Endodermal cell (in vitro differentiated cells): ENCODE measurements around the gene SFXN5. TPM values are rescaled to one million over a fixed set of nuclear protein-coding genes. Genes with fewer than 3 reads are reported as not detected.

Experiments
- DNase-seq: peaks from one replicate; pipeline ENCODE4 v3.0.0-alpha.2; 2017
- H3K27ac ChIP-seq: 2 replicates; pipeline ENCODE4 v1.5.1; 2013; ENCODE audit warnings: mild to moderate bottlenecking, low read depth, low read length, moderate library complexity
- H3K27me3 ChIP-seq: 2 replicates; pipeline ENCODE4 v1.6.1; 2013; ENCODE audit warnings: mild to moderate bottlenecking, low read length, moderate library complexity; ENCODE audit not compliant: insufficient read depth, control insufficient read depth, poor library complexity, severe bottlenecking
- H3K36me3 ChIP-seq: 2 replicates; pipeline ENCODE4 v1.7.0; 2013; ENCODE audit warnings: mild to moderate bottlenecking, low read length, moderate library complexity; ENCODE audit not compliant: control insufficient read depth, insufficient read depth
- H3K4me1 ChIP-seq: one replicate; pipeline ENCODE4 v1.7.0; 2013; ENCODE audit warnings: low read length; ENCODE audit not compliant: control insufficient read depth, insufficient read depth
- H3K4me3 ChIP-seq: 2 replicates; pipeline ENCODE4 v1.5.1; 2013; ENCODE audit warnings: mild to moderate bottlenecking, low read length, moderate library complexity
- H3K9ac ChIP-seq: 2 replicates; pipeline ENCODE4 v1.6.1; 2013; ENCODE audit warnings: mild to moderate bottlenecking, low read length, moderate library complexity; ENCODE audit not compliant: poor library complexity, severe bottlenecking; ENCODE audit errors: extremely low read depth
- H3K9me3 ChIP-seq: 2 replicates; pipeline ENCODE4 v1.6.1; 2013; ENCODE audit warnings: mild to moderate bottlenecking, low read length, moderate library complexity; ENCODE audit not compliant: control insufficient read depth
- H3K27ac Mint-ChIP-seq: 2 replicates; pipeline ENCODE4 v1.8.0; 2020; ENCODE audit warnings: mixed read lengths
- H3K27me3 Mint-ChIP-seq: 2 replicates; pipeline ENCODE4 v1.8.0; 2021; ENCODE audit warnings: mild to moderate bottlenecking, mixed read lengths; ENCODE audit not compliant: insufficient read depth
- H3K36me3 Mint-ChIP-seq: 2 replicates; pipeline ENCODE4 v1.8.0; 2020; ENCODE audit warnings: low read depth, mixed read lengths
- H3K4me1 Mint-ChIP-seq: 2 replicates; pipeline ENCODE4 v1.8.0; 2020; ENCODE audit warnings: mixed read lengths
- H3K4me3 Mint-ChIP-seq: 2 replicates; pipeline ENCODE4 v1.8.0; 2020; ENCODE audit warnings: mild to moderate bottlenecking, moderate library complexity, mixed read lengths
- H3K9me3 Mint-ChIP-seq: 2 replicates; pipeline ENCODE4 v1.8.0; 2020; ENCODE audit warnings: mild to moderate bottlenecking, mixed read lengths
- WGBS, 2 experiments: methylation state at CpG; one replicate each; pipeline versions ENCODE4 v1.1.5 to v1.1.7; 2013; ENCODE audit warnings: missing lambda C conversion rate in 2 of 2, mixed read lengths in 1 of 2; ENCODE audit not compliant: insufficient coverage in 1 of 2, insufficient read length in 1 of 2; 5-methylcytosine and 5-hydroxymethylcytosine counted together
- total RNA-seq, 2 donors: library from RNA; stranded (reverse); fragmentation: NEBNext Ultra II Directional in 1 of 2; extraction: Animal tissue kit (Norgen Biotek cat#: 25700) in 1 of 2; gene quantifications; 2 replicates in 1 of 2; 3 replicates in 1 of 2; pipeline ENCODE4 v1.2.1, GENCODE V29; 2021
- TF ChIP-seq, protein P1 (sequence below): fragments of 200-600 bp; sonication (generic); conservative IDR thresholded peaks from 2 replicates; pipeline ENCODE4 v1.5.0; 2021; ENCODE audit warnings: antibody characterized with exemption, mild to moderate bottlenecking

SFXN5 gene
- total RNA-seq, 2 donors from 2014 or later: 30.7 to 32.8 TPM

DNA sequence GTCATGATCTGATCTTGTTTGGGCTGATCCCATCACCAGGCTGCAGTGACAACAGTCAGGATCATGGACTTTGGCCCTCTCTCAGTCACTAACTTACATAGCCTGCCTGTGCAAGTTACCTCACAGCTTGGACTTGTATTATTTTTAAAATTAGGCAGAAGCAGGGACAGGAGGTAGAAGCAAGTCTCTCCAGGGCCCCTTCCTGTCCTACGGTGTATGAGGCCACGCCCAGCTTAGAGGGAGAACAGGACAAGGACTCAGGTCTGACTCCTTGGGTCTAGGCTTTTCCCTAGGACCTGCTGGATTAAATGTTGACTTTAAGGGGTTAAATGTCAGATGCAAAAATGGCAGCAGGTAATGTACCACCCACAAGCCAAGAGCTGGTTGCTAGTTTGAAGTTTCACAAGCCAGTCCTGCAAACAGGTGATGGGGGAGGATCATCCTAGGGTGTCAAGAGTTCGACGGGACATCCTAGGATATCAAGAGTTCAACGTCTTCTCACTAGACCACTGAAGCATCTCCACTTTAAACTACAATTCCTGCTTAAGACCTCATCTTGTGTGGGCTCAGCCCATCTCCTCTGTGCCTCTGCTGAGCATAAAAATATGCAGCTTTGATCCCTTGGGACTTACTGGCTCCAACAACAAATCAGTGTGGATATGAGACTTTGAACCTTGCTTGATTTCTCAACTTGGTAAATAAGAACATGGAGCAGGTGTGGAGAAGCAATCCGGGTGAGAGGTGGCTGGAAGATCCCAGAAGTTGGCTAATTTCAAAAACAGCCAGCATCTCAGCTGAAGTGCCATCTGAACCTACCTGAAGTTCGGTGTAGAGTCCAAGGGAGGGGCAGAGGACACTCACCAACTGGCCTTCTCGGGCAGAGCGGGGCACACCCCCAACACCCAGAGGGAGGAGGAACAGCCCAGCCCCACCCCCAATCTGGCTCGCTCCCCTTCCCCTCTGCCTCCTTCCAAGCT, 39.5 kb downstream of the SFXN5 start:
- DNase-seq: no peak
- no peak overlapping the region for H3K4me3 Mint-ChIP-seq
- no peaks in the 10 kb centered on the region for H3K27me3 Mint-ChIP-seq
- H3K4me1 ChIP-seq: no peaks in the 10 kb centered on the region
- peaks cover 3% of the 10 kb centered on the region for H3K4me1 Mint-ChIP-seq
- 90 to 97% methylated on average over 5 to 10 of the region's 10 CpGs for WGBS, 2 experiments
- no peak overlapping the region for H3K27ac ChIP-seq
- H3K36me3 Mint-ChIP-seq: peaks cover 9% of the 10 kb centered on the region
- no peak overlapping the region for H3K27ac Mint-ChIP-seq
- no peak overlapping the region for H3K4me3 ChIP-seq
- H3K9me3 Mint-ChIP-seq: no peaks in the 10 kb centered on the region
- TF ChIP-seq, protein P1, sequence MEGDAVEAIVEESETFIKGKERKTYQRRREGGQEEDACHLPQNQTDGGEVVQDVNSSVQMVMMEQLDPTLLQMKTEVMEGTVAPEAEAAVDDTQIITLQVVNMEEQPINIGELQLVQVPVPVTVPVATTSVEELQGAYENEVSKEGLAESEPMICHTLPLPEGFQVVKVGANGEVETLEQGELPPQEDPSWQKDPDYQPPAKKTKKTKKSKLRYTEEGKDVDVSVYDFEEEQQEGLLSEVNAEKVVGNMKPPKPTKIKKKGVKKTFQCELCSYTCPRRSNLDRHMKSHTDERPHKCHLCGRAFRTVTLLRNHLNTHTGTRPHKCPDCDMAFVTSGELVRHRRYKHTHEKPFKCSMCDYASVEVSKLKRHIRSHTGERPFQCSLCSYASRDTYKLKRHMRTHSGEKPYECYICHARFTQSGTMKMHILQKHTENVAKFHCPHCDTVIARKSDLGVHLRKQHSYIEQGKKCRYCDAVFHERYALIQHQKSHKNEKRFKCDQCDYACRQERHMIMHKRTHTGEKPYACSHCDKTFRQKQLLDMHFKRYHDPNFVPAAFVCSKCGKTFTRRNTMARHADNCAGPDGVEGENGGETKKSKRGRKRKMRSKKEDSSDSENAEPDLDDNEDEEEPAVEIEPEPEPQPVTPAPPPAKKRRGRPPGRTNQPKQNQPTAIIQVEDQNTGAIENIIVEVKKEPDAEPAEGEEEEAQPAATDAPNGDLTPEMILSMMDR: no peak
- no peaks in the 10 kb centered on the region for H3K27me3 ChIP-seq
- peaks cover 8% of the 10 kb centered on the region for H3K36me3 ChIP-seq
- H3K9ac ChIP-seq: no peak overlapping the region
- H3K9me3 ChIP-seq: no peaks in the 10 kb centered on the region

DNA sequence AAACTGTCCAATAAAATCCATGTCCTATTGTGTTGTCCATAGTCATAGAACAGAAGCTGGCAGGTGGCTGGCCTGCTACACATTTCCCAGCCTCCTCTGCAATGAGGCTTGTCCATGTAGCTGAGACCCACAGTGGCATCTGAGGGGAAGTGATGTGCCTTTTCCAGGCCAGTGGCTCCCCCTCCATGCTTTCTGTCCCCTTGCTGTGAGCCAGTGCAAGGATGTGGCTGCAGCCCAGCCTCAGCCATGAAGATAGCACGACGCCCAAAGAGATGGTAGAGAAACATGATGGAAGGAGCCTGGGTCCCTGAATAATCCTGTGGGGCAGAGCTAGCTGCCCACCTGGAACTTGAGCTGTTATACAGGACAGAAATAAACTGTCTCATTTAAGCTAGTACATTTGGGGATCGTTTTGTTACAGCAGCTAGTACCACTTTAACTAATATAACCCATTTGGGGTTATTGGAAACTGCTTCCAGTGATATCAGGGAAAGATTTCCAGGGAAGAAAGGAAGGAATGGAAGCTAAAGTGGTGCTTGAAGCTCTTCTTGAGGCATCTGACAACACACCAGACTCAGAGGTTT, 40.3 kb downstream of the SFXN5 start:
- no peak overlapping the region for H3K27ac ChIP-seq
- no peak for DNase-seq
- Mint-ChIP-seq H3K9me3 (no peaks in the 10 kb centered on the region), H3K27ac (no peak overlapping the region), H3K27me3 (no peaks in the 10 kb centered on the region), H3K4me3 (no peak overlapping the region), H3K36me3 (peaks cover 9% of the 10 kb centered on the region), H3K4me1 (no peaks in the 10 kb centered on the region)
- H3K36me3 ChIP-seq: peaks cover 8% of the 10 kb centered on the region
- H3K9ac ChIP-seq: no peak overlapping the region
- TF ChIP-seq, protein P1: no peak
- no peak overlapping the region for H3K4me3 ChIP-seq
- no peaks in the 10 kb centered on the region for H3K27me3 ChIP-seq
- no peaks in the 10 kb centered on the region for H3K9me3 ChIP-seq
- no peaks in the 10 kb centered on the region for H3K4me1 ChIP-seq
- 80 to 97% methylated on average over 2 to 3 of the region's 3 CpGs for WGBS, 2 experiments

DNA sequence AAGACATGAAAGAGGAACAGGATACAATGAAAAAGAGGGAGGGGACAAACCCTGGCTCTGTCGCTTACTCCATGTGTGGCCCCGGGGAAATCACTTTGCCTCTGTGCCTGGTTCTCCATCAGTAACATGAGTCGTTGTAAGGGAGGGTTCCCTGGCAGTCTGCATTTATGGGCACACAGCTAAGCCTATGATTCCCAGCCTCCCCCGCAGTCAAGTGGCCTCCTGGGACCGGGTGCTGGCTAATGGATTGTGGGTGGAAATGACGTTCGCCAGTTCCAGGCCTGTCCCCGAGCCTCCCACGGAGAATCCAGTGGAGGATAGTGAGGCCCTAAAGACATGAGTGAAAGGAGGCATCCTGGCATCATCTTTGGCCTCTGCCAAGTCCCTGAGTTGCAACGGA, 42.7 kb downstream of the SFXN5 start:
- no peaks in the 10 kb centered on the region for H3K9me3 Mint-ChIP-seq
- H3K4me3 Mint-ChIP-seq: no peak overlapping the region
- H3K4me1 Mint-ChIP-seq: no peaks in the 10 kb centered on the region
- Histone ChIP-seq H3K27ac (no peak overlapping the region), H3K9me3 (no peaks in the 10 kb centered on the region), H3K36me3 (peaks cover 8% of the 10 kb centered on the region), H3K4me1 (no peaks in the 10 kb centered on the region), H3K27me3 (no peaks in the 10 kb centered on the region), H3K4me3 (no peak overlapping the region), H3K9ac (no peak overlapping the region)
- no peak overlapping the region for H3K27ac Mint-ChIP-seq
- peaks cover 6% of the 10 kb centered on the region for H3K36me3 Mint-ChIP-seq
- H3K27me3 Mint-ChIP-seq: no peaks in the 10 kb centered on the region
- 90 to 92% methylated on average over 8 to 10 of the region's 10 CpGs for WGBS, 2 experiments
- DNase-seq: no peak
- TF ChIP-seq, protein P1: no peak
